Peyer's patch (tissue), 4 donors: Measurements from ENCODE around the gene PRKACB.

Experiments used
- POLR2A ChIP-seq, 2 donors: fragments of 450-650 bp; IDR thresholded peaks; one replicate each; pipeline ENCODE4 v1.5.1; 2017; ENCODE audit warnings: antibody characterized with exemption in 2 of 2, mild to moderate bottlenecking in 2 of 2, moderate library complexity in 2 of 2
- TF ChIP-seq, protein P1 (sequence below), 6 experiments: fragments of 450-650 bp in 4 of 6; fragments of 200-600 bp in 2 of 6; sonication (generic) in 1 of 6; IDR thresholded peaks; one replicate each; pipeline ENCODE4 v1.5.1; 2017 to 2019; ENCODE audit warnings: antibody characterized with exemption in 6 of 6, mild to moderate bottlenecking in 3 of 6, moderate library complexity in 1 of 6

DNA sequence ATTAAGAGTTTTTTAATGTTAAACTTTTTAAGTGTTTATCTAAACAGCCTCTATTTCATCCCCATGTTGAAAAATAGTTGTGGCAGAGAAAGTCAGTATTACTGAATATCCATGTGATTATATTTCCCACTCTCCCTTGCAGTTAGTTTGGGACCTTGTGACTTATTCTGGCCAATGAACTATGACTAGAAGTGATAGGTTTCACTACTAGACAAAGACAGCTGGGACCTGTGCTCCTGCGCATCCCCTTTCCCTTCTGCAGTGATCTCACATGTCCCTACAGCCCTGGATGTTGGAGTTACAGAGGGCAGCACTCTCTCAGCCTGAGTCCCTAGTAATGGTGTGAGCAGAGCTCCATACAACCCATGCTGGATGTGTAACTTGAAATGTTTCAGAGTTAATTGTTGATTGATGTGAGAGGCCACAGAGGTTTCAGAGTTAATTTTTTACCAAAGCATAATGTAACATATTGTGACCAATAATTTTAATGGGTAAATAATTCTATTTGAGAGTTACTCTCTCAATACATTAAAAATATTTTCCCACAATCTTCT lies 138.8 kb downstream of the PRKACB start:
- TF ChIP-seq, protein P1, sequence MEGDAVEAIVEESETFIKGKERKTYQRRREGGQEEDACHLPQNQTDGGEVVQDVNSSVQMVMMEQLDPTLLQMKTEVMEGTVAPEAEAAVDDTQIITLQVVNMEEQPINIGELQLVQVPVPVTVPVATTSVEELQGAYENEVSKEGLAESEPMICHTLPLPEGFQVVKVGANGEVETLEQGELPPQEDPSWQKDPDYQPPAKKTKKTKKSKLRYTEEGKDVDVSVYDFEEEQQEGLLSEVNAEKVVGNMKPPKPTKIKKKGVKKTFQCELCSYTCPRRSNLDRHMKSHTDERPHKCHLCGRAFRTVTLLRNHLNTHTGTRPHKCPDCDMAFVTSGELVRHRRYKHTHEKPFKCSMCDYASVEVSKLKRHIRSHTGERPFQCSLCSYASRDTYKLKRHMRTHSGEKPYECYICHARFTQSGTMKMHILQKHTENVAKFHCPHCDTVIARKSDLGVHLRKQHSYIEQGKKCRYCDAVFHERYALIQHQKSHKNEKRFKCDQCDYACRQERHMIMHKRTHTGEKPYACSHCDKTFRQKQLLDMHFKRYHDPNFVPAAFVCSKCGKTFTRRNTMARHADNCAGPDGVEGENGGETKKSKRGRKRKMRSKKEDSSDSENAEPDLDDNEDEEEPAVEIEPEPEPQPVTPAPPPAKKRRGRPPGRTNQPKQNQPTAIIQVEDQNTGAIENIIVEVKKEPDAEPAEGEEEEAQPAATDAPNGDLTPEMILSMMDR (IDR thresholded peaks at IDR 0.05): no peak
- no peak for TF ChIP-seq POLR2A (IDR thresholded peaks at IDR 0.05)
